Activated CD4-positive, CD25-positive, alpha-beta regulatory T cell treated with anti-CD3 and anti-CD28 coated beads, Interleukin-2, amount 50 U/mL, for 72 hours (primary cell): ENCODE data around the gene CRHR1.
"Not testable (repeated sequence)": the region's sequence is repeated elsewhere in the genome, so short reads cannot be mapped to it uniquely, and the experiment has no call there.

Experiments
- DNase-seq: peaks from one replicate; pipeline ENCODE4 v3.0.0; 2021

Gene CRHR1

DNA sequence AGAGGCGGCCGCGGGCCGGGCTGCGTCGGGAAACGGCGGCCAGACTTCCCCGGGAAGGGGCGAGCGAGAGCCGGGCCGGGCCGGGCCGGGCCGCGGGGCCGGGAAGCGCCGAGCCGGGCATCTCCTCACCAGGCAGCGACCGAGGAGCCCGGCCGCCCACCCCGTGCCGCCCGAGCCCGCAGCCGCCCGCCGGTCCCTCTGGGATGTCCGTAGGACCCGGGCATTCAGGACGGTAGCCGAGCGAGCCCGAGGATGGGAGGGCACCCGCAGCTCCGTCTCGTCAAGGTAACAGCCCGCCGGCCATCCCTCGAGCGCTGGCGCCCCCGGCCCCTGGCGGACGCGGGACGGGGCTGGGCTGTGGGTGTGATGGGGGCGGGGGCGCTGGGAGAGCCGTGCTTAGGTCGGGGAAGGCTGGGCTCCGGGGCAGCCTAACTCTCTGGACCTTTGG is at the start of gene CRHR1:
TSS of gene CRHR1 (plus strand) at position 28 of the 448 bp plus-strand sequence. CDS start at position 253, 225 bp downstream.
- DNase-seq = no peak

GRCh38 chr17:45734598-45734997 is 49.5 kb upstream of the CRHR1 start:
- DNase-seq = no peak

GRCh38 chr17:45735488-45735887 is 48.6 kb upstream of the CRHR1 start:
- no peak for DNase-seq

DNA sequence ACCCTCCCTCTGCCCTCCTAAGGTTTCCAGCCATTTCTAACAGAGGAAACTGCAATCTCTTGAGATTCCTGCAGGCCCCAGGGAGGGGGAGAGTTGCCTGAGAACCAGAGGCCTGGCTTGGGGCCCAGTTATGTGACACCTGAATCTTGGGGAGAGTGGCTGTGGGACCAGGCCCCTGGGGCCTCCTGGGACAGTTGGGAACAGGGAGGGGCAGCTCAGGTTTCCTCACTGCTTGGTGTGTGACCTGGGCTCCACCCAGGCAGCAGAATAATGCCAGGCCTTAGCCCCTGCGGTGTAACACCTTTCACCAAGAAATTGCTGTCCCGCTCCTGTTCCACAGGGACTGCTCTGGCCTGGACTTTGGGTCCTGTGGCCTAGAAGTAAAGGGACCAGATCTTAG is 44.3 kb upstream of the CRHR1 start:
- DNase-seq = no peak

- DNase-seq = peak; percentile 50
Measured at GRCh38 chr17:45740553-45741330, 43.4 kb upstream of the CRHR1 start.

- no peak for DNase-seq
Measured at GRCh38 chr17:45742251-45742650, 41.9 kb upstream of the CRHR1 start.

- DNase-seq = no peak
Measured at GRCh38 chr17:45743626-45744326, 40.3 kb upstream of the CRHR1 start.

- not testable (repeated sequence) for DNase-seq
Measured at GRCh38 chr17:45744826-45745225, 39.3 kb upstream of the CRHR1 start.

GRCh38 chr17:45745601-45746494 is 38.3 kb upstream of the CRHR1 start:
- no peak for DNase-seq

DNA sequence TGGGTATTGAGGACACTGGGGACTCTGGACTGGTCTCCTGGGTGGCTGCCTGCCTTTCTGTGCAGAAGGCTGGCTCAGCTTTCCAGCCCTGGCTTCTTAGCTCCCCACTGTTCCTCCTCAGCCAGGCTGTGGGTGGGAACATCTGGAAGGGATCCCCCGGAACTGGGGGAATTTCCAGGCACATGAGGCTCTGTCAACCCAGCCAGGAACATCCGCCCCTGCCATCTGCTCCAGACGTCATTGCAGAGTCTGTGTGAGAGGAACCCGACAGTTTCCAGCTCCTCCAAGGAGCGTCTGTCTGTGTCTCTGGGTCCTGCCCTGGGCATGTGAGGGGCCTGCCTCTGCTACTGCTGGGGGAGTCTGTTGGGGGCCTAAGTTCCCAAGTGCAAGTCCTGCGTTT is 36.2 kb upstream of the CRHR1 start:
- DNase-seq = no peak

DNA sequence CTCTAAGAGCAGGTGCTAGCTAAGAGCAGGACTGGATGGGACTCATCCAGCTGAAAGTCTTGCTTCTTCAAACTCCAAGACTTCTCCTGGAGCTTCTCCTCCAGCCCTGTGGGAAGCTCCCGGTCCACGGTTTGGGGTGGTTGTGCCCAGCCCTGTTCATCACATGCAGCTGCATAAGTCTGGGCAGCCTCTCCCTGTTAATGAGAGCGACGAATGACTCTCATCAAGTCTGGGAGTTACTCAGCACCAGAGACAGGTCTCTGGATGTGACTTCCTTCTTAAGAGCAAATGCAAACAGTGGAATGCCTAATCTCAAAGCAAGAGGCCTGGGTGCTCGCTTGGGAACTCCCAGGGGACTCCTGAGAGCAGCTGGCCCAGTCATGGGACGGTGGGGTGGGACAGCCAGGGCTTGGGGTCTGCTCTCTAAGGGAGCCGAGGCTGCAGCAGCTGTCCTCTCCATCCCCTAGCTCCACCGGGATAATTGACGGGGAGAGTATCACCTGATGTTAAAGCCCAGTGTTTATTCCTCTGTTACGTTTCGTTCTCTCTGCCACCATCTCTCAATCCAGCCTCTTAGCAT is 35.3 kb upstream of the CRHR1 start:
- no peak for DNase-seq

DNA sequence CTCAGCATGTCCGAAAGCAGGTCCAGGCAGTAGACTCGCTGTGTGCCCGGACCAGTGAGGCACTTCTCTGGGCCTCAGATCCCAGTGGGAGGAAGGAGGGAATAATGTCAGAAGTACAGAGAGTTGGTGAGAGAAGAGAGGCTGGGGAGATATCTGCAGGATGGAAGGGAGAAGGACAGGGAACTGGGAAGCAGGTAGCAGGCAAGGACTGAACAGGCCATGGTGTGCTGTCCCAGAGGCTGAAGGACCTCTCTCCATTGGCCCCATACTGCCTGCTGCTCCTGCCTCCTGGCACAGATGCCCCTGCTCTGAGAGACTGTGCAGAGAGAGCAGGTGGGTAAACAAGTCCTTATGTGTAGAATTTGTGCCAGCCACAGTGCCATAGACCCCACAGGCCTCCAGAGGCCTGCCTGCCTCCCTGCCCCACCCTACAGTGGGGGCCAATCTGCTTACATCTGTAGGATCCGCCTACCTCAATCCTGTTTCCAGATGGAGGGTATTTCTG is 34.2 kb upstream of the CRHR1 start:
- DNase-seq = no peak

DNA sequence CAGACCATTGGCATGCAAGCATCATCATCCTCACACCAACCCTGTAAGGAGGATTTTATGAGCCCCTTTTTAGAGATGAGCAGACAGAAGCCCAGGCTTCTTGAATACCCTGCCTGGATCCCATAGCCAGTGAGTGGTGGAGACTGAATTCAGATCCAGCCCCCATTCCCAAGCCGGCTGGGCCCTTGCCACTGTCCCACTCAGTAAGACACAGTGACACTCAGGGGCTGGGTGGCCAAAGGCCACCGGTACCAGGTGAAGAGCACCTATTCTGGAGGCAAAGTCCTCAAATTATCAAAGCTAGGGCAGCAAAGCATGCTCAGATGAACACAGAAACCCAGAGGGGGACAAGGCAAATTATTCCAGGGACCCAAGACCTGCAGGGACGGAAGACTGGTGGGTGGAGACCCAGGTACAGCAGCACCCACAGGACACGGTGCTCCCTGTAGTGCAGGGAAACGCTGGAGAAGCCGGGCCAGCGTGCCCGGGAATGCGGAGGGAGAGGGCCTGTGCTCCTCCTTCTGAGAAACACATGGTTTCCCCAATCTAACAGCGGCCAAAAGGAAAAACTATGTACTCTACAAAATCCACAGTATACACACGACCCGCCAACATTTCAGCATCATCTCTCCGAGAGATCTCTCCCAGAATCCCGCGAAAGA is 33.2 kb upstream of the CRHR1 start:
- no peak for DNase-seq

DNA sequence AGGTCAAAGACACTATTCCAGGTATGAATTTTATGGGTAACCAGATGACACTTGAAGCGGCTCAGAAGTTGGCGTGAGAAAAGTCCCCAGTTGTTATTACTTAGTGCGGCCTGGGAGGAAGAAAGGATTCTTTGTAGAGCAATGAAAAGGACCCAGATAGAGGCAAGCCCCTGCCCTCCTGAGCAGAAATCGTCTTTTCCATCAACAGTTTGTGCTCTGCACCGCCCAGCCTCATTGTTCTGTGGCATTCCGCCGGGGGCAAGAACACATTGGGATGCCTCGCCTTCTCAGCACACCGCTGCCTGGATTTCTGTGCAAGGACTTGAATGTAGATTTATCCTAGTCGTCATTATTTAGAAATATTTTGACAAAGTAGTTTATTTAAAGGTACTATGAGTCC is 32.7 kb upstream of the CRHR1 start:
- DNase-seq = no peak

DNA sequence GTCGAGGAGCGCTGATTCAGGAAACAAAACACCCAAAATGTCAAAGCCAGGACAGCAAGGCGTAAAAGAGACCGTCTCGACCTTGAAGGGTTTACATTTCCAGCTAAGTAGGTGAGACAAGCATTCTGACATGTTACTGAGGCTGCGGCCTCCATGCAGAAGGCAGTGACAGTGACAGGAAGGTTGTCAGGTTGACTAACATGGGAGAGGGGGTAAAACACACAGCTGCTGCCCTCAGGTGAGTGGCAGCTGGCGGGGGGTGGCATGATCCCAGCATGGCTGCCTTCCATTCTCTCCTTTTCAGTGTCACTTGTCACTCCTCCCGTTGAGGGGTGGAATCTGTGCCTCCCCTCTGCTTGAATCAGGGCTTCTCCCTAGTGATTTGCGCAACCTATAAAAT is 31.9 kb upstream of the CRHR1 start:
- DNase-seq = no peak

- DNase-seq = no peak
Measured at GRCh38 chr17:45753645-45754225, 30.4 kb upstream of the CRHR1 start.

DNA sequence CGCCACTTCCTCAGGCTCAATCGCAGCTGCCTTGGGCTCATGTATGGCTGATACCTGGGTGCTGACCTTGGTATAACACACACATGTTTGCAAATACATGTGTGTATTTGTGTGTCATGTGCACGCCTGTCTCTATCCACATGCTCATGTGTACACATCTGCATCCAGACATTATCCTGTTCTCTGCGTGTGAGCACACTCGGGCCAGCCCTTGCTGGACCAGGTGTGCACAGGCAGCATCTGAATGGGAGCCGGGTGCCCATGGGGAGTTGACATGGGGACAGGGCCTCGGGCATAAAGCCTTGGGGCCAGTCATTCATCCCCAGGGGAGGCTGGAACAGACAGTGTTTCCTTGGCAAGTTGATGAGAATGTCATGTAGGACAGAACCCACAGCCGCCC is 29.1 kb upstream of the CRHR1 start:
- DNase-seq = no peak

- DNase-seq = no peak
Measured at GRCh38 chr17:45756266-45756991, 27.7 kb upstream of the CRHR1 start.

DNA sequence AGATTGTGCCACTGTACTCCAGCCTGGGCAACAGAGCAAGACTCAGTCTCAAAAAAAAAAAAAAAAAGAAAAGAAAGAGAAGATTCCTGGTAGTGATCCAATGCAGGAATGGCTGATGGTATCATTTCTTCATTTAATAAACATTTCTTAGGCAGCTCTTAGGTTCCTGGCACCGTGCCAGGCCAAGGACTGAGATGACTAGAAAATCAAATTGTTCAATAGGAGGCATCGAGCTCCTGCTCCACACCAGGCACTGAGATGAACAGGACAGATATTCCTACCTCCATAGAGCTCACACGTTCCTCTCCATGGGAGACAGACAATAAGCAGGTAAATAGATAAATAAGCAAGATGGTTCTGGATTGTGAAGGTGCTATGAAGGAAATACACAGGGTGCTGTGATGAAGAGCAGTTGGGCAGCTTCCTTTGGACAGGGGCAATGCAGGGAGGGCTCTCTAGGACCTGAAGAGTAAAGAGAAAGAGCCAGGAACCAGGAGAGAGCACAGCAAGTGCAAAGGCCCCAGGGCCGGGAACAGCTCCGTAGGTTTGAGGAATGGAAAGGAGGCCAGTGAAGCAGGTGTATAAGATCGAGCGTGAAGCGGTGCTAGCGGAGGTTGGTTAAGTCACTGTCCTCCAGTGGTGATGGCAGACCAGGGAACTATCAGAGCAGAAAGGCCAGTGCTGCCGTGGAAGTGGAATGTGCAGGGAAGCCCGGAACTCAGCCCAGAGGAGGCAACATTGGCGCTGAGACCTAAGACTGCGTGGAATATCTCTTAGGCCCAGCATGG is 26.5 kb upstream of the CRHR1 start:
- no peak for DNase-seq

- DNase-seq = no peak
Measured at GRCh38 chr17:45758544-45758943, 25.6 kb upstream of the CRHR1 start.
